ENCODE results near the gene UFC1.

Gene UFC1

DNA sequence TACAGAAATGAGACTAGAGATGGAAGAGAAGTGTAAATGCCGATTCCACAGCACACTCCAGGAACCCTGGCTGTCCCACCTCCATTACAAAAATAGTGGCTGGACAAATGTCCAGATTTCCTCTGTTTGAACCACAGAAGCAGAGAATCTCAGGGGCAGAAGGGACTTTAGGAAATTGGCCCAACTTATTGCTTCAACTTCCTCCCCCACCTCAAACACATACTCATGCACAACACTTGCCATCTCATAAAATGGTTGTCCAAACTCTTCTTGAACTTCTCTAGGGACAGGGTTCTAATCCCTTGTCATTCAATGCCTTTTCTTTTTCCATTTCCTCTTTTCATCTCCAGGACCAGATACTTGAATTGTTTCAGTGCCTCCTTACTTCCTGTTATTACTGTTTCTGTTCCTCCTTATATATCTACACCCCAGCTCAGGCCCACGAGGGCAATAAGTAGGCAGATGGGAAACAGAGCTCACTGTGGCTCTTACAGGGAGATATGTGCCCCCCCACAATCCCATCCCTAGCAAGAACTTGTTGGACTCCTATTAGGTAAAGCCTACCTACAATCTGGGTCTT, 32.0 kb downstream of the UFC1 start:
- ATAC-seq, result no peak
- TF ChIP-seq OSR1 (CRISPR knock-in tag; IDR thresholded peaks at IDR 0.05), result no peak
- TF ChIP-seq, protein P1, sequence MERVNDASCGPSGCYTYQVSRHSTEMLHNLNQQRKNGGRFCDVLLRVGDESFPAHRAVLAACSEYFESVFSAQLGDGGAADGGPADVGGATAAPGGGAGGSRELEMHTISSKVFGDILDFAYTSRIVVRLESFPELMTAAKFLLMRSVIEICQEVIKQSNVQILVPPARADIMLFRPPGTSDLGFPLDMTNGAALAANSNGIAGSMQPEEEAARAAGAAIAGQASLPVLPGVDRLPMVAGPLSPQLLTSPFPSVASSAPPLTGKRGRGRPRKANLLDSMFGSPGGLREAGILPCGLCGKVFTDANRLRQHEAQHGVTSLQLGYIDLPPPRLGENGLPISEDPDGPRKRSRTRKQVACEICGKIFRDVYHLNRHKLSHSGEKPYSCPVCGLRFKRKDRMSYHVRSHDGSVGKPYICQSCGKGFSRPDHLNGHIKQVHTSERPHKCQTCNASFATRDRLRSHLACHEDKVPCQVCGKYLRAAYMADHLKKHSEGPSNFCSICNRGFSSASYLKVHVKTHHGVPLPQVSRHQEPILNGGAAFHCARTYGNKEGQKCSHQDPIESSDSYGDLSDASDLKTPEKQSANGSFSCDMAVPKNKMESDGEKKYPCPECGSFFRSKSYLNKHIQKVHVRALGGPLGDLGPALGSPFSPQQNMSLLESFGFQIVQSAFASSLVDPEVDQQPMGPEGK (CRISPR knock-in tag; IDR thresholded peaks at IDR 0.05; ENCODE audit: borderline replicate concordance), result no peak
- TF ChIP-seq, protein P2, sequence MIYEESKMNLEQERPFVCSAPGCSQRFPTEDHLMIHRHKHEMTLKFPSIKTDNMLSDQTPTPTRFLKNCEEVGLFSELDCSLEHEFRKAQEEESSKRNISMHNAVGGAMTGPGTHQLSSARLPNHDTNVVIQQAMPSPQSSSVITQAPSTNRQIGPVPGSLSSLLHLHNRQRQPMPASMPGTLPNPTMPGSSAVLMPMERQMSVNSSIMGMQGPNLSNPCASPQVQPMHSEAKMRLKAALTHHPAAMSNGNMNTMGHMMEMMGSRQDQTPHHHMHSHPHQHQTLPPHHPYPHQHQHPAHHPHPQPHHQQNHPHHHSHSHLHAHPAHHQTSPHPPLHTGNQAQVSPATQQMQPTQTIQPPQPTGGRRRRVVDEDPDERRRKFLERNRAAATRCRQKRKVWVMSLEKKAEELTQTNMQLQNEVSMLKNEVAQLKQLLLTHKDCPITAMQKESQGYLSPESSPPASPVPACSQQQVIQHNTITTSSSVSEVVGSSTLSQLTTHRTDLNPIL (CRISPR knock-in tag; IDR thresholded peaks at IDR 0.05; ENCODE audit: low read depth), result no peak
- TF ChIP-seq, protein P3, sequence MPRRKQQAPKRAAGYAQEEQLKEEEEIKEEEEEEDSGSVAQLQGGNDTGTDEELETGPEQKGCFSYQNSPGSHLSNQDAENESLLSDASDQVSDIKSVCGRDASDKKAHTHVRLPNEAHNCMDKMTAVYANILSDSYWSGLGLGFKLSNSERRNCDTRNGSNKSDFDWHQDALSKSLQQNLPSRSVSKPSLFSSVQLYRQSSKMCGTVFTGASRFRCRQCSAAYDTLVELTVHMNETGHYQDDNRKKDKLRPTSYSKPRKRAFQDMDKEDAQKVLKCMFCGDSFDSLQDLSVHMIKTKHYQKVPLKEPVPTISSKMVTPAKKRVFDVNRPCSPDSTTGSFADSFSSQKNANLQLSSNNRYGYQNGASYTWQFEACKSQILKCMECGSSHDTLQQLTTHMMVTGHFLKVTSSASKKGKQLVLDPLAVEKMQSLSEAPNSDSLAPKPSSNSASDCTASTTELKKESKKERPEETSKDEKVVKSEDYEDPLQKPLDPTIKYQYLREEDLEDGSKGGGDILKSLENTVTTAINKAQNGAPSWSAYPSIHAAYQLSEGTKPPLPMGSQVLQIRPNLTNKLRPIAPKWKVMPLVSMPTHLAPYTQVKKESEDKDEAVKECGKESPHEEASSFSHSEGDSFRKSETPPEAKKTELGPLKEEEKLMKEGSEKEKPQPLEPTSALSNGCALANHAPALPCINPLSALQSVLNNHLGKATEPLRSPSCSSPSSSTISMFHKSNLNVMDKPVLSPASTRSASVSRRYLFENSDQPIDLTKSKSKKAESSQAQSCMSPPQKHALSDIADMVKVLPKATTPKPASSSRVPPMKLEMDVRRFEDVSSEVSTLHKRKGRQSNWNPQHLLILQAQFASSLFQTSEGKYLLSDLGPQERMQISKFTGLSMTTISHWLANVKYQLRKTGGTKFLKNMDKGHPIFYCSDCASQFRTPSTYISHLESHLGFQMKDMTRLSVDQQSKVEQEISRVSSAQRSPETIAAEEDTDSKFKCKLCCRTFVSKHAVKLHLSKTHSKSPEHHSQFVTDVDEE (CRISPR knock-in tag; IDR thresholded peaks at IDR 0.05), result no peak
- no peak for TF ChIP-seq ESRRG (CRISPR knock-in tag; IDR thresholded peaks at IDR 0.05)
- no peak for TF ChIP-seq RARB (CRISPR knock-in tag; IDR thresholded peaks at IDR 0.05)
- TF ChIP-seq, protein P4, sequence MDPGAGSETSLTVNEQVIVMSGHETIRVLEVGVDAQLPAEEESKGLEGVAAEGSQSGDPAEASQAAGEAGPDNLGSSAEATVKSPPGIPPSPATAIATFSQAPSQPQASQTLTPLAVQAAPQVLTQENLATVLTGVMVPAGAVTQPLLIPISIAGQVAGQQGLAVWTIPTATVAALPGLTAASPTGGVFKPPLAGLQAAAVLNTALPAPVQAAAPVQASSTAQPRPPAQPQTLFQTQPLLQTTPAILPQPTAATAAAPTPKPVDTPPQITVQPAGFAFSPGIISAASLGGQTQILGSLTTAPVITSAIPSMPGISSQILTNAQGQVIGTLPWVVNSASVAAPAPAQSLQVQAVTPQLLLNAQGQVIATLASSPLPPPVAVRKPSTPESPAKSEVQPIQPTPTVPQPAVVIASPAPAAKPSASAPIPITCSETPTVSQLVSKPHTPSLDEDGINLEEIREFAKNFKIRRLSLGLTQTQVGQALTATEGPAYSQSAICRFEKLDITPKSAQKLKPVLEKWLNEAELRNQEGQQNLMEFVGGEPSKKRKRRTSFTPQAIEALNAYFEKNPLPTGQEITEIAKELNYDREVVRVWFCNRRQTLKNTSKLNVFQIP (CRISPR knock-in tag; IDR thresholded peaks at IDR 0.05; ENCODE audit: borderline replicate concordance, low read depth), result no peak
- TF ChIP-seq, protein P5, sequence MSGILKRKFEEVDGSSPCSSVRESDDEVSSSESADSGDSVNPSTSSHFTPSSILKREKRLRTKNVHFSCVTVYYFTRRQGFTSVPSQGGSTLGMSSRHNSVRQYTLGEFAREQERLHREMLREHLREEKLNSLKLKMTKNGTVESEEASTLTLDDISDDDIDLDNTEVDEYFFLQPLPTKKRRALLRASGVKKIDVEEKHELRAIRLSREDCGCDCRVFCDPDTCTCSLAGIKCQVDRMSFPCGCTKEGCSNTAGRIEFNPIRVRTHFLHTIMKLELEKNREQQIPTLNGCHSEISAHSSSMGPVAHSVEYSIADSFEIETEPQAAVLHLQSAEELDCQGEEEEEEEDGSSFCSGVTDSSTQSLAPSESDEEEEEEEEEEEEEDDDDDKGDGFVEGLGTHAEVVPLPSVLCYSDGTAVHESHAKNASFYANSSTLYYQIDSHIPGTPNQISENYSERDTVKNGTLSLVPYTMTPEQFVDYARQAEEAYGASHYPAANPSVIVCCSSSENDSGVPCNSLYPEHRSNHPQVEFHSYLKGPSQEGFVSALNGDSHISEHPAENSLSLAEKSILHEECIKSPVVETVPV (CRISPR knock-in tag; IDR thresholded peaks at IDR 0.05), result no peak
- no peak for TF ChIP-seq ZFP3 (CRISPR knock-in tag; IDR thresholded peaks at IDR 0.05)
- TF ChIP-seq ZFP30 (CRISPR knock-in tag; IDR thresholded peaks at IDR 0.05), result no peak
- no peak for TF ChIP-seq ISL1 (CRISPR knock-in tag; IDR thresholded peaks at IDR 0.05)
- no peak for TF ChIP-seq ZNF70 (CRISPR knock-in tag; IDR thresholded peaks at IDR 0.05)

DNA sequence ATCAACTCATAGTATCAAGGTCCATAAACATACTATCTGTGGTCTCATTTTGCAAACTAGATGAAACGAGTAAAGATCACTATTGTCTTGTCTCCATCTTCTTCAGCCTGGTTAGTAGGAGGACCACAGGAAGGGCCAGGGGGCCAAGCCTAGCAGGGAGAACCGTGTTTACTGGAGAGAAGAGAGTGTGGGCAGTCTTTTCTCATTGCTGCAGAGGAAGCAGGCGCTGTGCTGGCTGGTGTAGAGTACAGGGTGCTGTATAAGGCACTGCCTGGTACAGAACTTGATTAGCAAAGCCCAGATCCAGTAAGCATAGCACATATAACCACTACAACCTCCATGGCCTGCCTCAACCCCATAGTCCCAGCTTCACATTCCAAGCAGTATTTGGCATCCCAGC, 33.5 kb downstream of the UFC1 start:
- TF ChIP-seq OSR1 (CRISPR knock-in tag; IDR thresholded peaks at IDR 0.05), result no peak
- no peak for TF ChIP-seq ZNF70 (CRISPR knock-in tag; IDR thresholded peaks at IDR 0.05)
- TF ChIP-seq, protein P4 (CRISPR knock-in tag; IDR thresholded peaks at IDR 0.05; ENCODE audit: borderline replicate concordance, low read depth), result no peak
- TF ChIP-seq ISL1 (CRISPR knock-in tag; IDR thresholded peaks at IDR 0.05), result no peak
- TF ChIP-seq, protein P1 (CRISPR knock-in tag; IDR thresholded peaks at IDR 0.05; ENCODE audit: borderline replicate concordance), result no peak
- no peak for TF ChIP-seq ZNF565 (CRISPR knock-in tag; conservative IDR thresholded peaks at IDR 0.05; ENCODE audit: low read depth)
- no peak for TF ChIP-seq CSDC2 (CRISPR knock-in tag; IDR thresholded peaks at IDR 0.05)
- TF ChIP-seq ZC3H10 (CRISPR knock-in tag; IDR thresholded peaks at IDR 0.05), result no peak
- no peak for TF ChIP-seq ZNF8 (CRISPR knock-in tag; IDR thresholded peaks at IDR 0.05)
- no peak for TF ChIP-seq TCF4 (CRISPR knock-in tag; IDR thresholded peaks at IDR 0.05; ENCODE audit: borderline replicate concordance)
- TF ChIP-seq, protein P2 (CRISPR knock-in tag; IDR thresholded peaks at IDR 0.05; ENCODE audit: low read depth), result no peak
- no peak for TF ChIP-seq ESRRG (CRISPR knock-in tag; IDR thresholded peaks at IDR 0.05)
- TF ChIP-seq, protein P3 (CRISPR knock-in tag; IDR thresholded peaks at IDR 0.05), result no peak
- no peak for ATAC-seq
